HG03097 (cell line): ENCODE measurements around the gene CXorf38.
A peak's percentile ranks its signal among the peaks of the same experiment; 100 is the strongest.
"Not testable (repeated sequence)": the region's sequence is repeated elsewhere in the genome, so short reads cannot be mapped to it uniquely, and the experiment has no call there.

ENCODE experiments used
- ATAC-seq: cut with Tn5 transposase; IDR thresholded peaks from one replicate; pipeline ENCODE4 v1.9.1; 2021; ENCODE audit not compliant: unreplicated experiment, low FRiP score

The CXorf38 gene

GRCh38 chrX:40632199-40632598 is 15.2 kb downstream of the CXorf38 start:
- ATAC-seq, result no peak

GRCh38 chrX:40628506-40628905 is 18.9 kb downstream of the CXorf38 start:
- ATAC-seq, result no peak

DNA sequence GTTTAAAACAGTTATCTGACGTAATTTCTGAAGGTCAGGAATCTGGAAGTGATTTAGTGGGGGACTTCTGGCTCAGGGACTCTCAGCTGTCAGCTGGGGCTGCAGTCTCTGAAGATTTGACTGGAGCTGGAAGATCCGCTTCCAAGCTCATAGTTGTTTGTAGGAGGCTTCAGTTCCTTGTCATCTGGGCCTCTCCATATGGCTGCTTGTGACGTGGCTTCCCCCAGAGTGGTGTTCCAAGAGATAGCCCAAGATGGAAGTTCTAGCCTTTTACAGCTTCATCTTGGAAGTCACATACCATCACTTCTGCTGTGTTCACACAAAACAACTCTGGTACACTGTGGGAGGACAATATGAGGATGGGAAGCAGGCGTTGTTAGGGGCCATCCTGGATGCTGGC is 22.1 kb downstream of the CXorf38 start:
- ATAC-seq, result no peak

GRCh38 chrX:40623665-40624064 is 23.7 kb downstream of the CXorf38 start:
- ATAC-seq, result no peak

- no peak for ATAC-seq
Observed at GRCh38 chrX:40623139-40623536, 24.2 kb downstream of the CXorf38 start, which contains the start of gene MPC1L. Gene MPC1L (plus strand): TSS chrX:40623428. CDS start chrX:40623566, 138 bp downstream.

- ATAC-seq, result no peak
Observed at GRCh38 chrX:40622479-40623138, 24.8 kb downstream of the CXorf38 start.

DNA sequence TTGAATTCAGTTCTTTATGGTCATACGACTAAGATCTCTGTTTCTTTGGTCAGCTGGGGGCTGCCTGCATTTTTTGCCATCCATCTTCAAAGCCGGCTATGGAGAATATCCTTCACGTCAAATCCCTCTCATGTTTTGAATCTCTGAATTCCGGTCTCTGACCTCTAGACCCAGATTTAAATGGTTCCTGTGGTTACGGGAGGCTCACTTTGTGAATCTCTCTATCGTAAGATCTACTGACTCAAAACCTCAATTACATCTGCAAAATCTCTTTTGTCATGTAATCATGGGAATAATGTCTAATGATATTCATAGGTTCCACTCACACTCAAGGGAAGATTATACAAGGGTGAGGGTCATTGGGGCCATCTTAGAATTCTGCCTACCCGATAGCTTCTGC is 29.8 kb downstream of the CXorf38 start:
- ATAC-seq, result no peak

DNA sequence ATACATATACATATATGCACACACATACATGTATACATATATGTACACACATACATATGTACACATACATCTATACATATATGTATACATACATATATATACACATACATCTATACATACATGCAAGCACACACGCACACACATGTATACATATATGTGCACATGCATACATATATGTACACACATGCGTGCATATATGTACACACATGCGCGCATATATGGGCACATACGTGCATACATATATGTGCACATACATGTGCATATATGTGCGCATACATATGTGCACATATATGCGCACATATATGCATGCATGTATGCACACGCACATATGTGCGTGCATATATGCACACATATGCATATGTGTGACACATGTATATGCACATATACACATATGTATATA is 31.4 kb downstream of the CXorf38 start:
- ATAC-seq, result no peak

DNA sequence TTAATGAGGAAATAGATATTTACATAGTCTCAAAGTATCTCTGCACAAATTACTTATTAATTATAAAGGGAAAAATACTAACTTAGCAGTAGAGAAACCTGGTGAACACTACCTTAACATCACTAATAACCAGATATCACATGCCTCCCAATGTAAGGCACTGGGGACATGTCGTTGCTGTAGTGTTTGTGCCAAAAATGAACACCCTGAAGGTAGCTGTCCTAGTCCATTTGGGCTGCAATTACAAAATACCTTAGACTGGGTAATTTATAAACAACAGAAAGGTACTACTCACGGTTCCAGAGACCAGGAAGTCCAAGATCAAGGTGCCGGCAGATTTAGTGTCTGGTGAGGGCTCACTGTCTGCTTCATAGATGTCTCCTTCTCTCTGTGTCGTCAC is 34.9 kb downstream of the CXorf38 start:
- no peak for ATAC-seq

DNA sequence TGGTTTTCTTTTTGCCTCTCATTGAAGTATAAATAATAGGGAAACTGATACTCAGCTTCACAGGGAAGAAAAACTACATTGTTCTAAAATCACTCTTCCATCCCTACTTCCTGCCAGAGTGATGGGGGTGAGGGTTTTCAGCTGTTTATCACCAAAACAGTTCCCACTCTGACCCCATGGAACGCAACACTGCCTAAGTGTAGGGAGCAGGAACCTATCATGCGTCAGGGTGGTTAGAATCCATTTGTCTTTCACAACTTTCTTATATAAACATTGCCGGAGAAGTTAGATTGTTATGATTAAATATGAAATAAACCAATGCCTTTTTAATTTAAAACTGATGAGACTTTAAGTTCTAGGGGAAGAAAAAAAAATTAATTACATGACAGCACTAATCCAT is 40.0 kb downstream of the CXorf38 start:
- no peak for ATAC-seq

GRCh38 chrX:40603446-40603845 is 43.9 kb downstream of the CXorf38 start:
- no peak for ATAC-seq

- not testable (repeated sequence) for ATAC-seq
Observed at GRCh38 chrX:40589616-40590321, 57.6 kb downstream of the CXorf38 start.

- not testable (repeated sequence) for ATAC-seq
Observed at GRCh38 chrX:40587623-40588022, 59.7 kb downstream of the CXorf38 start.

DNA sequence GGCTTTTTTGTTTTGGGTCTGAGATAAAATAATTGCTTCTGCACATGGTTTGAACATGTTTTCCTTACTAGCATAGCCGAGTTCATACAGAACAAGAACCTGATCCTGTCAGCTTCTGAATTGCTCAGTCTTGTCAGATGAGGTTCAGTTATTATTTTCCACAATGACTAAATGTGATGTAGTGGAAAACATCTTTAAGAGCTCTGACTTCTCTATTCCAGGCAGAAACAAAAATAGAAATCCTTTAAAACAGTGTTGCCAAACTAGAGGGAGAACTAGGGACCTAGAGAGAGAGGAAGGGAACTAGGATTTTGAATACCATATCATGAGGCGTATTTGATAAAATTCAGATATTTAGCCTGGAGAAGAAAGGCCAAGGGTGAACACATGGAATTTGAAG is 64.5 kb downstream of the CXorf38 start:
- ATAC-seq, result no peak

GRCh38 chrX:40582178-40582577 is 65.2 kb downstream of the CXorf38 start:
- ATAC-seq, result not testable (repeated sequence)

DNA sequence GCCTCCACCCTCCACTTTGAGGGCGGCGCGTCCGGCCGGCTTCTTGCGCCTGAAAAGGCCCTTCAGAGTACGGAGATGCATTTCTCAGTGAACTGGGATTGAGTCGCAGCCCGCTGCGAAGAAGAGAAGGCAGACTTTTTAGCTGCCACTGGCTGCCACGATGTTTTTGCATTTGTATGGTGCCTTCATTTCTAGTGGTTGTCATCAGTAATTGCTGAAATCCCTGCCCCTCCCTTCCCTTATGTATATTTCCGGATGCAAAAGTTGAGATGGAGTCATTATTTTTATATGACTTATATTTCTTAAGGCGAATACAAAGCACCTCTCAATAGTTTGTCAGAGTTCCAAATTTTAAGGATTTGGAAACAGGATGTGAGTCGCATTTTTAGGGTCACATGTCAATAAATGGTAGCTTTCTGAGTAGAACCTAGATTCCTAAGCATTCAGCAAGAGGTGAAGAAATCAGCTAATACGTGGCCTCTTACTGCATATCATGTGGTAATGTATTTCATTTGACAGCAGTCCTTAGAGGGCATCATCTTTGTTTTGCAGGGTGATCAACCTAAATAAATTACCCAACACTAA is 65.9 kb downstream of the CXorf38 start:
- no peak for ATAC-seq

- peak; percentile 96 for ATAC-seq
Observed at GRCh38 chrX:40580537-40581335, 66.6 kb downstream of the CXorf38 start, which contains the start of gene ATP6AP2. Gene ATP6AP2 (plus strand): TSS chrX:40580970. CDS start chrX:40581066, 96 bp downstream.

- no peak for ATAC-seq
Observed at GRCh38 chrX:40579900-40580536, 67.3 kb downstream of the CXorf38 start.

DNA sequence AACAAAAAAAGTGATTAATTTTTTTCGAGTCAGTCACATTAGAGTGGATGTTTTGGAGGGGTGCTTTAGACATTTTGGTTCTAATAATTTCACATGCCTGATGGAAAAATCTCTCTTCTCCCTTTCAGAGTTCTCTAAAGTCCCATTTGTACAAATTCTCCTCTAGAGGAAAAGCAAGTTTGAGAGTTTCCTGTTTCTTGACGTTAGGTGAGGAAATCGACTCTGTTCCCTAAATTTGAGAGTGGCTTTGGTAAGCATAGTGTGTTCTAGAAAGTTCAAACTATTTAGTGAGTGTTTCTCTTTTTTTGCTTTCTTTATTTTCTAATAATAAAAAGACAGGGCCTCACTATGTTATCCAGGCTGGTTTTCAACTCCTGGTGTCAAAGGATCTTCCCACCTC is 68.2 kb downstream of the CXorf38 start:
- no peak for ATAC-seq

DNA sequence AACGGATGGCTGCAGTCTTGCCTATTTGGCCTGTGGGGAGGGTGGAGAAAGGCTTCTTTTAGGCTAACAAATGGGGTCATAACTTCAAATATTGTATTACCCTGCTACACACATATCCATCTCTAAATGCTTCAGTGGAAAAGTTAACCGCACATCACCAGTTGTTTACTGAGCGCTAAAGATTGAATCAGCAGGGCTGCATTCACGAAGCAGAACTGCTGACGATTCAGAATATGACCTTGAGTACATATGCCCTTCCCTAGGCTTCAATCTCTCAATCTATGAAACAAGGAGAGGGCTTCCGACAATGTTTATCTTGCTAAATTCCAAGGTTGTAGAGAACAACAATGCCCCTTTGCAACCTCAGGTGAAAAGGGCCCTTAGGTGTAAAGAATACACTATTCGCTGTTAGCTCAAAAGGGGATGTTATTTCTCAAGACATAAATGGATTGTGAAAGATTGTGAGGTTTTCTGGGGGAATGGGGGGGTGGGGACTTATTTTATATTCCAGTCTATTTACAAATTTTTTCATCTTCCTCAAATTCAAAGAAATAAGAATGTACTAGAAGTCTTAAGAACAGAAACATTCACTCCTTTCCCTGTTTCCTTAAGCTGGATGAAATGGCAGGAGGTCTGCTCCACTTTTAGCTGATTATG is 69.2 kb downstream of the CXorf38 start:
- ATAC-seq, result no peak
